GM21390 (cell line): ENCODE results near the gene CASP10.

ENCODE experiments used
- ATAC-seq: cut with Tn5 transposase; IDR thresholded peaks from one replicate; pipeline ENCODE4 v1.9.1; 2021; ENCODE audit not compliant: unreplicated experiment

Gene CASP10

DNA sequence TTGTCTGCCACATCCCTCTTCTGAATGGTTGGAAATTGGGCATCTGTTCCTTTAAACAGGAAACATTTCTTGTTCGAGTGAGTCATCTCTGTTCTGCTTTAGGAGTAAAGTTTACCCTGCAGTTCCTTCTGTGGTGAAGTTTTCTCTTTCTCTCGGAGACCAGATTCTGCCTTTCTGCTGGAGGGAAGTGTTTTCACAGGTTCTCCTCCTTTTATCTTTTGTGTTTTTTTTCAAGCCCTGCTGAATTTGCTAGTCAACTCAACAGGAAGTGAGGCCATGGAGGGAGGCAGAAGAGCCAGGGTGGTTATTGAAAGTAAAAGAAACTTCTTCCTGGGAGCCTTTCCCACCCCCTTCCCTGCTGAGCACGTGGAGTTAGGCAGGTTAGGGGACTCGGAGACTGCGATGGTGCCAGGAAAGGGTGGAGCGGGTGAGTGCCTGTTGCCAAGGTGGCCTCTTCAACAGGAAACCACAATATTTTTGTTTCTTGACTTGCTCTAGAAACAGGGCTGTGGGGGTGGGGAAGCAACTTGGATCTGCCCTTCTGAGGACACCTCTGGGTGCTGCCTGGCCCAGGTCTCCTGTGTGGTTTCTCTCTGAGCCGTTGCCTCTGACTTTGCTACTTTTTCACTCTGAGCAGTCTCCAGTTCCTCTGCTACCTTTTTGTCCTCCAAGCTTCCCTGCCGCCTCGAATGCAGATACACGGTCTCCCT lies 75.2 kb downstream of the CASP10 start:
- peak; percentile 67 for ATAC-seq

- ATAC-seq: no peak
Measured at GRCh38 chr2:201258666-201259615, 76.0 kb downstream of the CASP10 start.

DNA sequence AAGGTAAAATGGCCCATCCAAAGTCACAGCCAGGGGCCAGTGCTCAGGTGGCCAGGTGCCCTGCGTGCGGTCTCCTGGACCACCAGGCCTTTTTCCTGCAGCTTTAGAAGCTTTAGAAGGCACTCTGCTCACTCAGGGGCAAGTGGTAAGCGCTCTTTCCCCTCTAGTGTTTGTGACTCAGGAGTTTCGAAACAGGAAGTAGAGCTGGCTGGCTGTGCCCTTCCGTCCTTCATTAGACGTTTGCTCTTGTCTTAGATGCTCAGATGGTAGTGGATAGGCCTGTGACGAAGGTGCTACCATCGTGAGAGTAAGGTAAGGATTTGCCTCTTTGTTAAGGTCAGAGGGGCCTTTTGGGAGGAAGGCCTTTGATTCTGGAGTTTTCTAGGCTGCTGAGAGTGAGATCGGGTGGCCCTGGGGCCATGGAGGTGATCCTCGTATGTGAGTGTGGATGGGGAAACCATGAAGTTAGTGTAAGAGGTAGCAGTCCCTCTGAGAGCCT lies 77.4 kb downstream of the CASP10 start, which contains the start of gene CASP8:
CASP8 (plus strand) TSS at position 235 of the 499 bp plus-strand sequence. CDS start 5,951 bp downstream, outside the sequence.
- ATAC-seq: peak; percentile 36

GRCh38 chr2:201261471-201261870 lies 78.5 kb downstream of the CASP10 start:
- no peak for ATAC-seq

GRCh38 chr2:201261906-201262305 lies 79.0 kb downstream of the CASP10 start:
- ATAC-seq: no peak

DNA sequence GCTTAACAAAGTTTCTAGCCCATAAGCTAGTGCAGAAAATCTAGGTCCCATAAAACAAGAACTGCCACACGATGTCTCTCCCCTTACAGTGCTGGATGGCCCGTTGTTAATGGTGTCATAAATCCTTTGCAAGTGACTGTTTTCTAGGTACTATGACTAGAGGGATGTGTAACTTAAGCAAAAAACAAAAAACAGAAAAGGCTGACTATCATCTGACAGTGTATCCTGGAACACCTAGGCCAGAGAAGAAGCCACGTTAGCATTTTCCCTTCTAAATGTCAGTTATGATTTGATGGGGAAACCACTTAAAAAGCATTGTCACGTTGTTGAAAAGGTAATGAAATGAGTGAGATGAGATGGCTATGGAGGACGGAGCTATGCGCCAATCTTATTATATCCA lies 79.8 kb downstream of the CASP10 start:
- no peak for ATAC-seq

GRCh38 chr2:201263779-201264178 lies 80.8 kb downstream of the CASP10 start:
- no peak for ATAC-seq

- no peak for ATAC-seq
Measured at GRCh38 chr2:201264472-201265173, 81.7 kb downstream of the CASP10 start.

- no peak for ATAC-seq
Measured at GRCh38 chr2:201266629-201267028, 83.7 kb downstream of the CASP10 start.

DNA sequence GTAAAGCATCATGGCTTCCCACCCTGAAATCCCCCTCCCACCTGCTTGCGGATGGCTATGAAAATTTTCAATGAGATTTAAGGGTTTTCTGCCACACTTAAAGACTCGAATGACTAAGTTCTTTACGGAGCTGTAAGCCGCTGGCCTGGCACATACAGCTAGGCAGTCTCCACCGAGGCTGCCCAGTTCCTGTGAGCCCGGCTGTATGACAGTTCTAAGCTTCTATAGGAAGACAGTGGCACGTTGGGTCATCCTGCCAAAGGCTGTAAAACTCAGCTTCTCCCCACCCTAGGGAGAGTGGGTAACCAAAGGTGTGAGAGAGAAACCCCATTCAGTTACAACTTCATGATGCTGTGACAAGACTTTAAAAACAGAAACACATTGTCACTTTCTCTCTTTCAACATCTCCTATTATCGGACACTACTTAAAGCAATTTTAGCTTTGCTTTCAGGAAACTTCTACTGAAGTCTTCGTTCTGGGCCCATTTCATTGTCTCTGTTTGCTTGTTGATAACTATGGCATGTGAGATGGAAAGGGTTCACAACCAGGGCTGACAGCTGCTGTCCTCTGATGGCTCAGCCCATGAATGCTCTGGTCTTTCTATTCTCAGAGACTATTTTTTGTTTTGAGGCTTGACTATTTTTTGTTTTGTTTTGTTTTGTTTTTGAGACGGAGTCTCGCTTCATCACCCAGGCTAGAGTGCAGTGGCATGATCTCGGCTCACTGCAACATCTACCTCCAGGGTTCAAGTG lies 84.5 kb downstream of the CASP10 start:
- ATAC-seq: no peak

DNA sequence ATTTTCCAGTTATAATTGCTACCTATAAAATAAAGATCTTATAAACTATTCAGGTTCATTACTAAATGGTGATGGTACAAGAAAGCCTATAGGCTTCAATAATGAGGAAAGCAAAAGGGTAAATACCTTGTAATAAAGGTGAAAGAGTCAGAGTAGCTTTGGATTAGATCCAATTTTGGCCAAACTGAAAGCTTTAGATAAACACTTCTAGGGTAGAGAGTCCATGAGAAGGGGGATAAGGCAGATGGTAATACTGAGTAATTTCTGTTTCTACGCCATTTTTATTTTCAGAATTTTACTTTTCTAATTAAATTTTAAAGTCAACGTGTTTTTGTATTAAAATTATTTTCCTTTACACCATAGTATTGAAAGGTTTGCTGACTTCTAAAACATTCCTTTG lies 86.8 kb downstream of the CASP10 start:
- ATAC-seq: no peak

DNA sequence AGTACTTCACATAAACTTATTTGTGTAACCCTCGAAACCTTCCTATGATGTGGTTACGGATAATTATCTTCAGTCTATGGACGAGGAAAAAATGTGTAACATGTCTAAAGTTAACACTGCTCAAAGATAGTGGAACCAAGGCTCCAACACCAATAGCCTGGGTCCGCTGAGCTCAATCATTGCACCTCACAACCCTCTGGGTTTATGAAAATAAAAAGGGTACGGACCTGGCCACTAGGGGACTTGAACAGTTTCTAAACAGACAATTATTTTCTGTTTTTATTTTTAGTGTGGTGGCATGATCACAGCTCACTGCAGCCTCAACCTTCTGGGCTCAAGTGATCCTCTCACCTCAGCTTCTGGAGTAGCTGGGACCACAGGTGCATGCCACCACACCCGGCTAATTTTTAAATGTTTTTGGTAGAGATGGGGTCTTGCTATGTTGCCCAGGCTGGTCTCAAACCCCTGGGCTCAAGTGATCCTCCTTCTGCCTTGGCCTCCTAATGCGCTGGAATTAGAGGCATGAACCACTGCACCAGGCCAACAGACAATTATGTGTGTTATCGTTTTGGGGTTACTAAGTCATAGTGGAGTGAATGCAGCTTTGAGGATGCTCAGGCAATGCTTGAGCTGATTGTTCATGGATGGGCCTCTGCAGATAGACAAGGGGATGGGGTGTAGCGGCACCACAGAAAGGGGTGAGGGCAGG lies 87.5 kb downstream of the CASP10 start:
- ATAC-seq: no peak

GRCh38 chr2:201271917-201272316 lies 89.0 kb downstream of the CASP10 start:
- ATAC-seq: no peak

DNA sequence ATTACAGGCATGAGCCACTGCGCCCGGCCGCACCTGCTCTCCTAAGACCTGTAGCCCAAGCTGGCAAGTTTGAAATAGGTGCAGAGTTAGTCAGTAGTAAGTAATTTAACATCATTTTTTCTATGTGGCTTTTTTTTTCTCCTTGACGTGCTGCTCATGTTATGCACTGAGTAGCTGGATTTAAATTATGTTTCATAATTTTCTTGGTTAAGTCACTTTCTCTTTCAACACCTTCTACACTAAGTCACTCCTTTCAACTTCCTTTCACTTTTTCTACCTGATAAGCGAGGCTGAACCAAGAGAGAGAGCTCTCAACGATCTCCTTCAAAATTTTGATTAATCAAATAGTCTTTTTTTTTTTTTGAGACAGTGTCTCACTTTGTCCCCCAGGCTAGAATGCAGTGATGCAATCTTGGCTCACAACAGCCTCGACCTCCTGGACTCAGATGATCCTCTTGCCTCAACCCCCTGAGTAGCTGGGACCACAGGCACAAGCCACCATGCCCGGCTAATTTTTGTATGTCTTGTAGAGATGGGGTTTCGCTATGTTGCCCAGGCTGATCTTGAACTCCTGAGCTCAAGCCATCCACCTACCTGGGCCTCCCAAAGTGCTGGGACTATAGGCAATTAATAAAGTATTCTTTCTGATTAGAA lies 90.5 kb downstream of the CASP10 start:
- ATAC-seq: no peak

DNA sequence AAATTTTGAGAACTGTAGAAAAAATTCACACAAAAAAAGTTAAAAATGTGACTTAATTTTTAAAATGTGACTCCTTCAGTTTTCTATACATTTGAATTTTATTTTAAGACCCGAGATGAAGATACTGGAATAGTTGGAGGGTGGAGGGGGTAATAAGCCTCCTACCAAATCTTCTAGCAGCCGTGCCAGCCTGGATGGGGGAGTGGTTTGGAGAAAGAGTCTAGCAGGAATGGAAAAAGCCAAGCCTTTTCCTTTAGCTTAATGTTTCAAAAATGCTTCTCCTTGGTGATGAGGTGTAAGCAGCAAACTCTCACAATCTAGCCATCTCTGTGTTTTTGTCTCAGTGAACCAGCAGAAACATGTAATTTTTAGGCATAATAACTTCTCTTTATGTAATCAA lies 92.1 kb downstream of the CASP10 start:
- no peak for ATAC-seq

- no peak for ATAC-seq
Measured at GRCh38 chr2:201275990-201276389, 93.0 kb downstream of the CASP10 start.

GRCh38 chr2:201276511-201276910 lies 93.6 kb downstream of the CASP10 start:
- no peak for ATAC-seq
